SK-N-SH (cell line): ENCODE data around the gene EXOSC2. TPM values are rescaled to one million over a fixed set of nuclear protein-coding genes. Genes with fewer than 3 reads are reported as not detected.

Experiments
- CTCF ChIA-PET: fragments of 300-600, 350-600 bp; formaldehyde crosslinking; extraction: SDS; loops from one replicate; lab custom pipeline; 2021; lab: Yijun Ruan, JAX
- POLR2A ChIA-PET: fragments of 350-600 bp; sonication (Branson Sonifier 250); formaldehyde crosslinking; extraction: SDS; loops from one replicate; lab custom pipeline; 2020; ENCODE audit warnings: antibody characterized with exemption, inconsistent platforms; lab: Yijun Ruan, JAX
- DNase-seq: peaks from one replicate; pipeline ENCODE4 v3.0.0; 2012
- H2AFZ ChIP-seq: fragments of 200-600 bp; sonication (generic); 2 replicates; pipeline ENCODE4 v1.8.1; 2016; ENCODE audit warnings: antibody characterized with exemption, mild to moderate bottlenecking, low read depth
- H3F3A ChIP-seq: fragments of 200-600 bp; sonication (generic); replicated peaks from 2 replicates; pipeline ENCODE3; 2016; ENCODE audit warnings: antibody characterized with exemption, mild to moderate bottlenecking; ENCODE audit not compliant: insufficient read depth
- H3K27ac ChIP-seq, 2 experiments: fragments of 200-500 bp in 1 of 2; fragments of 200-600 bp in 1 of 2; sonication (Bioruptor generic) in 1 of 2; sonication (generic), shearing (Covaris generic) in 1 of 2; 2 replicates each; pipeline versions ENCODE4 v1.5.1 to v1.6.1; 2014 to 2016; ENCODE audit warnings: low read depth in 2 of 2, inconsistent platforms in 1 of 2, low read length in 1 of 2, mild to moderate bottlenecking in 1 of 2, mixed read lengths in 1 of 2
- H3K27me3 ChIP-seq: fragments of 200-600 bp; sonication (generic), shearing (Covaris generic); 2 replicates; pipeline ENCODE4 v1.6.1; 2016; ENCODE audit warnings: mixed run types; ENCODE audit not compliant: insufficient read depth
- H3K36me3 ChIP-seq, 2 experiments: fragments of 200-500 bp in 1 of 2; fragments of 200-600 bp in 1 of 2; sonication (Bioruptor generic) in 1 of 2; sonication (generic) in 1 of 2; replicated peaks in 1 of 2; 2 replicates each; pipeline versions ENCODE3 to v1.5.1; 2014 to 2016; ENCODE audit warnings: low read length in 1 of 2, mild to moderate bottlenecking in 1 of 2; ENCODE audit not compliant: insufficient read depth in 2 of 2, control insufficient read depth in 1 of 2
- H3K4me1 ChIP-seq, 2 experiments: fragments of 200-500 bp in 1 of 2; fragments of 200-600 bp in 1 of 2; sonication (Bioruptor generic) in 1 of 2; sonication (generic), shearing (Covaris generic) in 1 of 2; 2 replicates each; pipeline versions ENCODE4 v1.5.1 to v1.6.1; 2014 to 2016; ENCODE audit warnings: low read depth in 1 of 2, low read length in 1 of 2, mixed run types in 1 of 2; ENCODE audit not compliant: insufficient read depth in 2 of 2, control insufficient read depth in 1 of 2
- H3K4me2 ChIP-seq: fragments of 200-600 bp; sonication (generic), shearing (Covaris generic); 2 replicates; pipeline ENCODE4 v1.6.1; 2017; ENCODE audit warnings: mixed run types
- H3K4me3 ChIP-seq, 2 experiments: fragments of 200-500 bp in 1 of 2; fragments of 200-600 bp in 1 of 2; sonication (Bioruptor generic) in 1 of 2; sonication (generic), shearing (Covaris generic) in 1 of 2; 2 replicates each; pipeline versions ENCODE4 v1.5.1 to v1.8.1; 2014 to 2016; ENCODE audit warnings: low read depth in 2 of 2, inconsistent platforms in 1 of 2, low read length in 1 of 2, mild to moderate bottlenecking in 1 of 2, mixed read lengths in 1 of 2, moderate library complexity in 1 of 2
- H3K79me2 ChIP-seq: fragments of 200-600 bp; sonication (generic); 2 replicates; pipeline ENCODE4 v1.8.1; 2017; ENCODE audit warnings: mild to moderate bottlenecking; ENCODE audit not compliant: insufficient read depth
- H3K9ac ChIP-seq: fragments of 200-600 bp; sonication (generic); 2 replicates; pipeline ENCODE4 v1.6.1; 2017; ENCODE audit warnings: mixed run types
- H3K9me2 ChIP-seq: fragments of 200-600 bp; sonication (generic); 2 replicates; pipeline ENCODE4 v1.6.1; 2017; ENCODE audit warnings: mixed run types
- H3K9me3 ChIP-seq: fragments of 200-600 bp; sonication (generic); 2 replicates; pipeline ENCODE4 v1.6.1; 2017; ENCODE audit warnings: mixed run types, mild to moderate bottlenecking, moderate library complexity
- H4K20me1 ChIP-seq: fragments of 200-600 bp; sonication (generic); 2 replicates; pipeline ENCODE4 v1.6.1; 2017; ENCODE audit warnings: mild to moderate bottlenecking, mixed run types; ENCODE audit not compliant: insufficient read depth
- ELF1 ChIP-seq: IDR thresholded peaks from 2 replicates; pipeline ENCODE4 v1.4.0; 2012
- FOXJ3 ChIP-seq: sonication (generic); formaldehyde crosslinking; IDR thresholded peaks from 2 replicates; pipeline ENCODE4 v1.5.1; 2020; ENCODE audit warnings: mild to moderate bottlenecking, missing genetic modification reagents
- POLR2AphosphoS5 ChIP-seq: IDR thresholded peaks from 2 replicates; pipeline ENCODE4 v1.6.1; 2012; ENCODE audit warnings: low read depth, low read length
- RCOR1 ChIP-seq: fragments of 150-350 bp; IDR thresholded peaks from 2 replicates; pipeline ENCODE4 v1.6.1; 2017; ENCODE audit warnings: antibody characterized with exemption, low read length
- RXRA ChIP-seq: IDR thresholded peaks from 2 replicates; pipeline ENCODE4 v1.4.0; 2012; ENCODE audit warnings: low read depth, mild to moderate bottlenecking, borderline replicate concordance
- TAF1 ChIP-seq: IDR thresholded peaks from 2 replicates; pipeline ENCODE4 v1.6.1; 2012; ENCODE audit warnings: low read depth, mild to moderate bottlenecking, low read length, moderate library complexity, borderline replicate concordance
- TCF12 ChIP-seq: IDR thresholded peaks from 2 replicates; pipeline ENCODE4 v1.4.0; 2012
- WGBS: methylation state at CpG from one replicate; pipeline ENCODE4 v1.1.6; 2017; ENCODE audit warnings: low lambda C conversion rate; 5-methylcytosine and 5-hydroxymethylcytosine counted together
- polyA plus RNA-seq, 3 experiments: library from polyadenylated mRNA; depleted of rRNA; stranded (reverse); fragments of >200 nt; gene quantifications; 2 replicates each; pipeline ENCODE4 v1.2.3, GENCODE V29; 2012
- TF ChIP-seq, protein P1 (sequence below): IDR thresholded peaks from 2 replicates; pipeline ENCODE4 v1.6.1; 2012; ENCODE audit warnings: mild to moderate bottlenecking, low read depth, low read length, moderate library complexity
- TF ChIP-seq, protein P2 (sequence below): fragments of 200-600 bp; sonication (generic); IDR thresholded peaks from 2 replicates; pipeline ENCODE4 v1.6.1; 2017; ENCODE audit warnings: antibody characterized with exemption, mild to moderate bottlenecking, moderate library complexity
- TF ChIP-seq, protein P3 (sequence below): IDR thresholded peaks from 2 replicates; pipeline ENCODE4; 2012
- TF ChIP-seq, protein P4 (sequence below): IDR thresholded peaks from 2 replicates; pipeline ENCODE4 v1.4.0; 2012; ENCODE audit warnings: low read depth, borderline replicate concordance

EXOSC2 gene
- polyA plus RNA-seq, 1 of the 3 experiments (the other 2 are of a cell fraction) = 28.7 TPM

DNA sequence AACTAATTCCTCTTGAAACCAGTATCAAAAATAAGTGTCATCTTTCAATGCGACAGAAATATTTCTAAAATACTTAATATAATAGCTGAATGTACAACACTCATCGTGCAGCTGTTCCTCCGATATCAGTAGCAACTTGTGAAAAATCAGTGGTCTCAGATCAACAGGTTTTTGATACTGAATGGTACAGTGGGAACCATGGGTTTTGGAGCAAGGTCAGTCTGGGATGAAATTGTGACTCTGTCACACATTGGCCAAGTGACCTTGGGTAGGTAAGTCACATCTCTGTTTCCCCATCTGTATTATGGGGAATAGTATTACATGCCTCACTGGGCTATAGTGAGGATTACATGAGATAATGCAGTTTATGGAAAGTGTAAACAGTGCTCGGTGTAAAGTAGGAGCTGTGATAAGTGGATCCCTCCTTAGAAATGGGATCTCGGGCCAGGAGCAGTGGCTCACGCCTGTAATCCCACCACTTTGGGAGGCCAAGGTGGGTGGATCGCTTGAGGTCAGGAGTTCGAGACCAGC is 17.3 kb downstream of the EXOSC2 start:
- CTCF ChIA-PET = interaction anchor here (0.7 to 11.9 kb wide), 4 partner anchors 14 to 335 kb away, joined by 3 to 177 read pairs (median 30); partner anchors contain the start of gene EXOSC2

More for the DNA sequence above, 17.3 kb downstream of the EXOSC2 start:
- peaks cover 0 to 9% of the 10 kb centered on the region in 2 experiments; a peak in 2 of 4 replicates for H3K4me1 ChIP-seq
- H3K27me3 ChIP-seq = no peaks in the 10 kb centered on the region
- TF ChIP-seq, protein P1, sequence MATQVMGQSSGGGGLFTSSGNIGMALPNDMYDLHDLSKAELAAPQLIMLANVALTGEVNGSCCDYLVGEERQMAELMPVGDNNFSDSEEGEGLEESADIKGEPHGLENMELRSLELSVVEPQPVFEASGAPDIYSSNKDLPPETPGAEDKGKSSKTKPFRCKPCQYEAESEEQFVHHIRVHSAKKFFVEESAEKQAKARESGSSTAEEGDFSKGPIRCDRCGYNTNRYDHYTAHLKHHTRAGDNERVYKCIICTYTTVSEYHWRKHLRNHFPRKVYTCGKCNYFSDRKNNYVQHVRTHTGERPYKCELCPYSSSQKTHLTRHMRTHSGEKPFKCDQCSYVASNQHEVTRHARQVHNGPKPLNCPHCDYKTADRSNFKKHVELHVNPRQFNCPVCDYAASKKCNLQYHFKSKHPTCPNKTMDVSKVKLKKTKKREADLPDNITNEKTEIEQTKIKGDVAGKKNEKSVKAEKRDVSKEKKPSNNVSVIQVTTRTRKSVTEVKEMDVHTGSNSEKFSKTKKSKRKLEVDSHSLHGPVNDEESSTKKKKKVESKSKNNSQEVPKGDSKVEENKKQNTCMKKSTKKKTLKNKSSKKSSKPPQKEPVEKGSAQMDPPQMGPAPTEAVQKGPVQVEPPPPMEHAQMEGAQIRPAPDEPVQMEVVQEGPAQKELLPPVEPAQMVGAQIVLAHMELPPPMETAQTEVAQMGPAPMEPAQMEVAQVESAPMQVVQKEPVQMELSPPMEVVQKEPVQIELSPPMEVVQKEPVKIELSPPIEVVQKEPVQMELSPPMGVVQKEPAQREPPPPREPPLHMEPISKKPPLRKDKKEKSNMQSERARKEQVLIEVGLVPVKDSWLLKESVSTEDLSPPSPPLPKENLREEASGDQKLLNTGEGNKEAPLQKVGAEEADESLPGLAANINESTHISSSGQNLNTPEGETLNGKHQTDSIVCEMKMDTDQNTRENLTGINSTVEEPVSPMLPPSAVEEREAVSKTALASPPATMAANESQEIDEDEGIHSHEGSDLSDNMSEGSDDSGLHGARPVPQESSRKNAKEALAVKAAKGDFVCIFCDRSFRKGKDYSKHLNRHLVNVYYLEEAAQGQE = no peak
- TF ChIP-seq ELF1 (no peak), TAF1 (no peak), RXRA (no peak), FOXJ3 (CRISPR knock-in tag) (no peak), RCOR1 (no peak), TCF12 (no peak), POLR2AphosphoS5 (no peak)
- TF ChIP-seq, protein P2, sequence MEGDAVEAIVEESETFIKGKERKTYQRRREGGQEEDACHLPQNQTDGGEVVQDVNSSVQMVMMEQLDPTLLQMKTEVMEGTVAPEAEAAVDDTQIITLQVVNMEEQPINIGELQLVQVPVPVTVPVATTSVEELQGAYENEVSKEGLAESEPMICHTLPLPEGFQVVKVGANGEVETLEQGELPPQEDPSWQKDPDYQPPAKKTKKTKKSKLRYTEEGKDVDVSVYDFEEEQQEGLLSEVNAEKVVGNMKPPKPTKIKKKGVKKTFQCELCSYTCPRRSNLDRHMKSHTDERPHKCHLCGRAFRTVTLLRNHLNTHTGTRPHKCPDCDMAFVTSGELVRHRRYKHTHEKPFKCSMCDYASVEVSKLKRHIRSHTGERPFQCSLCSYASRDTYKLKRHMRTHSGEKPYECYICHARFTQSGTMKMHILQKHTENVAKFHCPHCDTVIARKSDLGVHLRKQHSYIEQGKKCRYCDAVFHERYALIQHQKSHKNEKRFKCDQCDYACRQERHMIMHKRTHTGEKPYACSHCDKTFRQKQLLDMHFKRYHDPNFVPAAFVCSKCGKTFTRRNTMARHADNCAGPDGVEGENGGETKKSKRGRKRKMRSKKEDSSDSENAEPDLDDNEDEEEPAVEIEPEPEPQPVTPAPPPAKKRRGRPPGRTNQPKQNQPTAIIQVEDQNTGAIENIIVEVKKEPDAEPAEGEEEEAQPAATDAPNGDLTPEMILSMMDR = no peak
- TF ChIP-seq, protein P3, sequence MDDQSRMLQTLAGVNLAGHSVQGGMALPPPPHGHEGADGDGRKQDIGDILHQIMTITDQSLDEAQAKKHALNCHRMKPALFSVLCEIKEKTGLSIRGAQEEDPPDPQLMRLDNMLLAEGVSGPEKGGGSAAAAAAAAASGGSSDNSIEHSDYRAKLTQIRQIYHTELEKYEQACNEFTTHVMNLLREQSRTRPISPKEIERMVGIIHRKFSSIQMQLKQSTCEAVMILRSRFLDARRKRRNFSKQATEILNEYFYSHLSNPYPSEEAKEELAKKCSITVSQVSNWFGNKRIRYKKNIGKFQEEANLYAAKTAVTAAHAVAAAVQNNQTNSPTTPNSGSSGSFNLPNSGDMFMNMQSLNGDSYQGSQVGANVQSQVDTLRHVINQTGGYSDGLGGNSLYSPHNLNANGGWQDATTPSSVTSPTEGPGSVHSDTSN = no peak
- TF ChIP-seq, protein P4, sequence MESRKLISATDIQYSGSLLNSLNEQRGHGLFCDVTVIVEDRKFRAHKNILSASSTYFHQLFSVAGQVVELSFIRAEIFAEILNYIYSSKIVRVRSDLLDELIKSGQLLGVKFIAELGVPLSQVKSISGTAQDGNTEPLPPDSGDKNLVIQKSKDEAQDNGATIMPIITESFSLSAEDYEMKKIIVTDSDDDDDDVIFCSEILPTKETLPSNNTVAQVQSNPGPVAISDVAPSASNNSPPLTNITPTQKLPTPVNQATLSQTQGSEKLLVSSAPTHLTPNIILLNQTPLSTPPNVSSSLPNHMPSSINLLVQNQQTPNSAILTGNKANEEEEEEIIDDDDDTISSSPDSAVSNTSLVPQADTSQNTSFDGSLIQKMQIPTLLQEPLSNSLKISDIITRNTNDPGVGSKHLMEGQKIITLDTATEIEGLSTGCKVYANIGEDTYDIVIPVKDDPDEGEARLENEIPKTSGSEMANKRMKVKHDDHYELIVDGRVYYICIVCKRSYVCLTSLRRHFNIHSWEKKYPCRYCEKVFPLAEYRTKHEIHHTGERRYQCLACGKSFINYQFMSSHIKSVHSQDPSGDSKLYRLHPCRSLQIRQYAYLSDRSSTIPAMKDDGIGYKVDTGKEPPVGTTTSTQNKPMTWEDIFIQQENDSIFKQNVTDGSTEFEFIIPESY = no peak
- TF ChIP-seq, all 33 proteins: peak for 0
- POLR2A ChIA-PET = no interaction called here
- Histone ChIP-seq H3K27ac (no peak overlapping the region), H3K36me3 (no peaks in the 10 kb centered on the region), H3K9ac (no peak overlapping the region), H3K4me3 (no peak overlapping the region), H3K9me2 (no peaks in the 10 kb centered on the region), H3F3A (peaks cover 21% of the 10 kb centered on the region), H3K9me3 (no peaks in the 10 kb centered on the region), H2AFZ (no peak overlapping the region), H3K79me2 (peaks cover 29% of the 10 kb centered on the region), H4K20me1 (peaks cover 15% of the 10 kb centered on the region), H3K4me2 (no peak overlapping the region)
- 89% methylated on average over 8 of the region's 8 CpGs for WGBS
- DNase-seq = no peak
